Spleen (tissue), 7 donors: ENCODE results near the gene LARP4B.

ENCODE experiments used
- POLR2A ChIP-seq, 3 donors: fragments of 450-650 bp; IDR thresholded peaks; one replicate each; pipeline ENCODE4 v1.5.1; 2017; ENCODE audit warnings: antibody characterized with exemption in 3 of 3, mild to moderate bottlenecking in 1 of 3
- POLR2AphosphoS5 ChIP-seq, 3 donors: sonication (generic); formaldehyde crosslinking; IDR thresholded peaks; one replicate each; pipeline ENCODE4 v1.5.1; 2017; ENCODE audit warnings: antibody characterized with exemption in 3 of 3
- TF ChIP-seq, protein P1 (sequence below), 11 experiments: fragments of 200-600 bp in 7 of 11; fragments of 450-650 bp in 4 of 11; sonication (generic) in 4 of 11; IDR thresholded peaks in 8 of 11; conservative IDR thresholded peaks in 3 of 11; 1 replicate in 7 of 11; 2 replicates in 4 of 11; pipeline versions ENCODE4 v1.4.0 to v1.8.0; 2016 to 2021; ENCODE audit warnings: antibody characterized with exemption in 11 of 11, inconsistent platforms in 4 of 11, mild to moderate bottlenecking in 1 of 11
- donor health status: DM: no; HTN: no; CAD: no; lungs with moderate emphysema.
- donor health status: DM: no; HTN: no; CAD: no.
- donor health status: DM: no; HTN: no; CAD: no.

- TF ChIP-seq, protein P1, sequence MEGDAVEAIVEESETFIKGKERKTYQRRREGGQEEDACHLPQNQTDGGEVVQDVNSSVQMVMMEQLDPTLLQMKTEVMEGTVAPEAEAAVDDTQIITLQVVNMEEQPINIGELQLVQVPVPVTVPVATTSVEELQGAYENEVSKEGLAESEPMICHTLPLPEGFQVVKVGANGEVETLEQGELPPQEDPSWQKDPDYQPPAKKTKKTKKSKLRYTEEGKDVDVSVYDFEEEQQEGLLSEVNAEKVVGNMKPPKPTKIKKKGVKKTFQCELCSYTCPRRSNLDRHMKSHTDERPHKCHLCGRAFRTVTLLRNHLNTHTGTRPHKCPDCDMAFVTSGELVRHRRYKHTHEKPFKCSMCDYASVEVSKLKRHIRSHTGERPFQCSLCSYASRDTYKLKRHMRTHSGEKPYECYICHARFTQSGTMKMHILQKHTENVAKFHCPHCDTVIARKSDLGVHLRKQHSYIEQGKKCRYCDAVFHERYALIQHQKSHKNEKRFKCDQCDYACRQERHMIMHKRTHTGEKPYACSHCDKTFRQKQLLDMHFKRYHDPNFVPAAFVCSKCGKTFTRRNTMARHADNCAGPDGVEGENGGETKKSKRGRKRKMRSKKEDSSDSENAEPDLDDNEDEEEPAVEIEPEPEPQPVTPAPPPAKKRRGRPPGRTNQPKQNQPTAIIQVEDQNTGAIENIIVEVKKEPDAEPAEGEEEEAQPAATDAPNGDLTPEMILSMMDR (IDR thresholded peaks at IDR 0.05 in 8 of 11, conservative IDR thresholded peaks at IDR 0.05 in 3 of 11) = no peak
- no peak for TF ChIP-seq POLR2A (IDR thresholded peaks at IDR 0.05)
- TF ChIP-seq POLR2AphosphoS5 (IDR thresholded peaks at IDR 0.05) = peak; percentile 77 to 85 (median 85)
Observed at GRCh38 chr10:944034-944831, 12.7 kb upstream of the LARP4B start.
